A549 (cell line): ENCODE data around the gene BMP10.

Experiments used
- ATOH8 ChIP-seq: fragments of 250-450 bp; sonication (Bioruptor Pico); IDR thresholded peaks from 2 replicates; pipeline ENCODE4 v1.5.0; 2020; ENCODE audit warnings: low read depth, mild to moderate bottlenecking, moderate library complexity
- BHLHE40 ChIP-seq: IDR thresholded peaks from 2 replicates; pipeline ENCODE4 v1.6.1; 2012; ENCODE audit warnings: low read depth, low read length, inconsistent platforms
- CHD4 ChIP-seq: fragments of 200-600 bp; sonication (generic); IDR thresholded peaks from 2 replicates; pipeline ENCODE4 v1.6.1; 2016; ENCODE audit warnings: antibody characterized with exemption, mild to moderate bottlenecking, borderline replicate concordance
- CTCF ChIP-seq: fragments of >200 bp; sonication (Bioruptor Twin); formaldehyde crosslinking; IDR thresholded peaks from 3 replicates; pipeline ENCODE4 v1.5.1; 2016
- EHF ChIP-seq: fragments of 250-450 bp; sonication (Bioruptor Pico); IDR thresholded peaks from 2 replicates; pipeline ENCODE4 v1.5.0; 2020; ENCODE audit warnings: mild to moderate bottlenecking
- EP300 ChIP-seq, 2 experiments: fragments of >200 bp; sonication (Bioruptor Twin); formaldehyde crosslinking; IDR thresholded peaks; 2 replicates in 1 of 2; 3 replicates in 1 of 2; pipeline ENCODE4 v1.6.1; 2016 to 2017
- GATA3 ChIP-seq: IDR thresholded peaks from 2 replicates; pipeline ENCODE4 v1.6.1; 2012; ENCODE audit warnings: borderline replicate concordance
- POLR2A ChIP-seq: IDR thresholded peaks from 2 replicates; pipeline ENCODE4 v1.6.1; 2012; ENCODE audit warnings: mild to moderate bottlenecking, low read length
- POLR2AphosphoS2 ChIP-seq: conservative IDR thresholded peaks from 2 replicates; pipeline ENCODE4 v1.6.1; 2012; ENCODE audit warnings: low read length, improper control_type of control experiment, inconsistent platforms
- REST ChIP-seq: fragments of 200-600 bp; sonication (generic); IDR thresholded peaks from 2 replicates; pipeline ENCODE4 v1.6.1; 2016; ENCODE audit warnings: antibody characterized with exemption, mild to moderate bottlenecking, moderate library complexity
- SMC3 ChIP-seq: fragments of >200 bp; sonication (Bioruptor Twin); formaldehyde crosslinking; IDR thresholded peaks from 3 replicates; pipeline ENCODE4 v1.6.1; 2018; ENCODE audit warnings: inconsistent platforms
- TF ChIP-seq, protein P1 (sequence below): IDR thresholded peaks from 2 replicates; pipeline ENCODE4 v1.6.1; 2012; ENCODE audit warnings: low read depth, borderline replicate concordance

DNA sequence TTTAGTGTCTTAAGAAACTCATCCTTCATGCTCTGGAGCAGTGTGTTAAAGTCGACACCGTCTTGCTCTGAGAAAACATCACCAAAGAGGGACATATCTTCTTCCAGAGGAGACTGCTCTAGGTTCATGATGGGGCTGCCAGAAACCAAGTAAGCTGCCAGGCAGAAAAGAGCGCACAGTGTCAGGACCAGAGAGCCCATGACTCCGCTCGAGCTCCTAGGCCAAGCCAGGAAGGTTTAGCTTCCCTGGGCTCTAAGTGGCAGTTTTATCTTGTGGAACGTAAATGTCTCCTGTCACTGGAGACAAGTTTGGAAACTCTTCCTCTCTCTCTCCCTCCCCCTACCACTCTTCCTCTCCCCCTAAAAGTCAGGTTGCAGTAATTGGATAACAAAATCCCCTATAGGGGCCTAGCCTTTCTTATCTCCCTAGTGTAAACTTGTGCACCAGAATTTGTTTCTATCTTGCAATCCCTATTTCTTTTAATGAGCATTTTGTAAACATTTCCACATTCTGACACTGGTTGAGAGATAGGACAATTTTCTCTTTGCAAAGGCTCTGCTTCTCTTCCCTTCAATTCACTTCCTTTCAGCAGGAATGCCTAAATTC is at the start of gene BMP10:
- TF ChIP-seq CTCF (no peak), EP300 (IDR thresholded peaks at IDR 0.05) (no peak), EHF (CRISPR knock-in tag) (no peak), REST (no peak), POLR2A (no peak), GATA3 (no peak), CHD4 (no peak), BHLHE40 (no peak), ATOH8 (no peak), SMC3 (no peak), POLR2AphosphoS2 (no peak)
- TF ChIP-seq, protein P1, sequence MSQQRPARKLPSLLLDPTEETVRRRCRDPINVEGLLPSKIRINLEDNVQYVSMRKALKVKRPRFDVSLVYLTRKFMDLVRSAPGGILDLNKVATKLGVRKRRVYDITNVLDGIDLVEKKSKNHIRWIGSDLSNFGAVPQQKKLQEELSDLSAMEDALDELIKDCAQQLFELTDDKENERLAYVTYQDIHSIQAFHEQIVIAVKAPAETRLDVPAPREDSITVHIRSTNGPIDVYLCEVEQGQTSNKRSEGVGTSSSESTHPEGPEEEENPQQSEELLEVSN = no peak
